HFF-Myc (cell line): ENCODE measurements around the gene IRAK1BP1.
A peak's percentile ranks its signal among the peaks of the same experiment; 100 is the strongest.

Source experiments
- DNase-seq: peaks from one replicate; pipeline ENCODE4 v3.0.0-alpha.2; 2011; ENCODE audit warnings: low read depth; ENCODE audit errors: extremely low read depth
- H3K4me3 ChIP-seq: replicated peaks from 2 replicates; pipeline ENCODE4 v1.5.1; 2011; ENCODE audit warnings: low read depth, mild to moderate bottlenecking, control low read depth, low read length
- CTCF ChIP-seq: IDR thresholded peaks from 2 replicates; pipeline ENCODE4 v1.5.1; 2012; ENCODE audit warnings: mild to moderate bottlenecking, low read depth, low read length, control low read depth; ENCODE audit errors: missing control alignments

Gene IRAK1BP1

GRCh38 chr6:78936515-78936914 is 69.2 kb downstream of the IRAK1BP1 start:
- DNase-seq = no peak
- TF ChIP-seq CTCF = no peak
- no peak overlapping the region for H3K4me3 ChIP-seq

- no peak for TF ChIP-seq CTCF
- no peak overlapping the region for H3K4me3 ChIP-seq
- DNase-seq = no peak
Observed at GRCh38 chr6:78942446-78942845, 75.1 kb downstream of the IRAK1BP1 start.

GRCh38 chr6:78947529-78947928 is 80.2 kb downstream of the IRAK1BP1 start:
- TF ChIP-seq CTCF = no peak
- no peak overlapping the region for H3K4me3 ChIP-seq
- no peak for DNase-seq

GRCh38 chr6:78947962-78948361 is 80.6 kb downstream of the IRAK1BP1 start:
- DNase-seq = peak; percentile 33
- no peak overlapping the region for H3K4me3 ChIP-seq
- TF ChIP-seq CTCF = no peak

GRCh38 chr6:78948785-78949184 is 81.4 kb downstream of the IRAK1BP1 start:
- H3K4me3 ChIP-seq = no peak overlapping the region

GRCh38 chr6:78952362-78952761 is 85.0 kb downstream of the IRAK1BP1 start:
- DNase-seq = no peak
- H3K4me3 ChIP-seq = no peak overlapping the region
- no peak for TF ChIP-seq CTCF

More at GRCh38 chr6:78948785-78949184, 81.4 kb downstream of the IRAK1BP1 start:
- no peak for TF ChIP-seq CTCF
- DNase-seq = no peak
